HEK293T (cell line): ENCODE data around the gene SORD.

Source experiments
- CTCF ChIA-PET: fragments of 350-600 bp; formaldehyde crosslinking; extraction: SDS; loops from one replicate; lab custom pipeline; 2021; ENCODE audit warnings: antibody characterized with exemption, inconsistent platforms; lab: Yijun Ruan, JAX
- POLR2A ChIA-PET: fragments of 350-600 bp; formaldehyde crosslinking; extraction: SDS; loops from one replicate; lab custom pipeline; 2020; ENCODE audit warnings: antibody characterized with exemption, inconsistent platforms; lab: Yijun Ruan, JAX
- DNase-seq: peaks from one replicate; pipeline ENCODE4 v3.0.0; 2012; ENCODE audit warnings: mixed read lengths; ENCODE audit errors: extremely low spot score
- ARNT ChIP-seq: fragments of 450-650 bp; IDR thresholded peaks from 2 replicates; pipeline ENCODE4 v1.6.1; 2017; ENCODE audit warnings: mild to moderate bottlenecking
- BHLHE40 ChIP-seq: fragments of 450-650 bp; IDR thresholded peaks from 2 replicates; pipeline ENCODE4 v1.6.1; 2016; ENCODE audit warnings: mild to moderate bottlenecking, moderate library complexity, borderline replicate concordance
- CTBP1 ChIP-seq: fragments of 450-650 bp; IDR thresholded peaks from 2 replicates; pipeline ENCODE4 v1.6.1; 2016; ENCODE audit warnings: borderline replicate concordance
- ELF4 ChIP-seq: fragments of 450-650 bp; IDR thresholded peaks from 2 replicates; pipeline ENCODE4 v1.6.1; 2017; ENCODE audit warnings: antibody characterized with exemption
- FOXA1 ChIP-seq: fragments of 450-650 bp; IDR thresholded peaks from 2 replicates; pipeline ENCODE4 v1.6.1; 2016; ENCODE audit warnings: mild to moderate bottlenecking
- FOXK2 ChIP-seq: fragments of 450-650 bp; IDR thresholded peaks from 2 replicates; pipeline ENCODE4 v1.6.1; 2016; ENCODE audit warnings: mild to moderate bottlenecking
- FOXM1 ChIP-seq: fragments of 450-650 bp; IDR thresholded peaks from 2 replicates; pipeline ENCODE4 v1.6.1; 2017; ENCODE audit warnings: mild to moderate bottlenecking, borderline replicate concordance
- HDGF ChIP-seq: fragments of 450-650 bp; IDR thresholded peaks from 2 replicates; pipeline ENCODE4 v1.6.1; 2017; ENCODE audit warnings: antibody characterized with exemption, borderline replicate concordance
- L3MBTL2 ChIP-seq: fragments of 450-650 bp; conservative IDR thresholded peaks from 2 replicates; pipeline ENCODE4 v1.6.1; 2016; ENCODE audit warnings: mild to moderate bottlenecking
- LEF1 ChIP-seq: fragments of 450-650 bp; IDR thresholded peaks from 2 replicates; pipeline ENCODE4 v1.6.1; 2017; ENCODE audit warnings: mild to moderate bottlenecking, borderline replicate concordance
- NFRKB ChIP-seq: fragments of 450-650 bp; IDR thresholded peaks from 2 replicates; pipeline ENCODE4 v1.6.1; 2016; ENCODE audit warnings: mild to moderate bottlenecking, moderate library complexity
- SP1 ChIP-seq: fragments of 450-650 bp; IDR thresholded peaks from 2 replicates; pipeline ENCODE4 v1.6.1; 2017
- SUZ12 ChIP-seq: fragments of 450-650 bp; IDR thresholded peaks from 2 replicates; pipeline ENCODE4 v1.6.1; 2016; ENCODE audit warnings: mild to moderate bottlenecking
- TARDBP ChIP-seq: fragments of 450-650 bp; IDR thresholded peaks from 2 replicates; pipeline ENCODE4 v1.6.1; 2016
- ZNF384 ChIP-seq: fragments of 450-650 bp; IDR thresholded peaks from 2 replicates; pipeline ENCODE4 v1.6.1; 2016
- TF ChIP-seq, protein P1 (sequence below): fragments of 450-650 bp; IDR thresholded peaks from 2 replicates; pipeline ENCODE4 v1.6.1; 2016

Gene SORD

DNA sequence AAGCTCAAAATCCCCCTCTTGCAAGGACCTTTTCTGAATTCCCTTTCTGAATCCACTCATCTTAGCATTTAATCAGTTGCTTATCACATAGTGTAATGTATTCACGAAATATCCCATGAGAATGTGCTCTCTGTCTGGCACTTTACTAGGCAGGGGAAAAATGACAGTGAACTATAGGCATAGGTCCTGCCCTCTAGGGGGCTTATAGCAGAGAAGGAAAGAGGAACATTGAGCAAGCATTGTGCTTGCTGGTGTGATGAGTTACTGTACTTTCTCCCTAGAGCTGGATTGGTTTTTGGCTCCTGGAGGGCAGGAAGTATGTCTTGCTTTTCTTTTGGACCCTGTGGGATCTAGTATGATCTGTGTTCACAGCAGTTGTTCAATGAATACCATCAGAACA, 64.5 kb downstream of the SORD start:
- no peak for DNase-seq
- POLR2A ChIA-PET: no interaction called here
- TF ChIP-seq ELF4: no peak
- TF ChIP-seq, protein P1, sequence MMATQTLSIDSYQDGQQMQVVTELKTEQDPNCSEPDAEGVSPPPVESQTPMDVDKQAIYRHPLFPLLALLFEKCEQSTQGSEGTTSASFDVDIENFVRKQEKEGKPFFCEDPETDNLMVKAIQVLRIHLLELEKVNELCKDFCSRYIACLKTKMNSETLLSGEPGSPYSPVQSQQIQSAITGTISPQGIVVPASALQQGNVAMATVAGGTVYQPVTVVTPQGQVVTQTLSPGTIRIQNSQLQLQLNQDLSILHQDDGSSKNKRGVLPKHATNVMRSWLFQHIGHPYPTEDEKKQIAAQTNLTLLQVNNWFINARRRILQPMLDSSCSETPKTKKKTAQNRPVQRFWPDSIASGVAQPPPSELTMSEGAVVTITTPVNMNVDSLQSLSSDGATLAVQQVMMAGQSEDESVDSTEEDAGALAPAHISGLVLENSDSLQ: no peak
- no peak for TF ChIP-seq SP1
- no peak for TF ChIP-seq SUZ12
- no peak for TF ChIP-seq BHLHE40
- TF ChIP-seq FOXK2: no peak
- no peak for TF ChIP-seq NFRKB
- TF ChIP-seq FOXA1: no peak
- TF ChIP-seq HDGF: no peak
- TF ChIP-seq FOXM1: no peak
- TF ChIP-seq CTBP1: no peak
- CTCF ChIA-PET: interaction anchor here (2.0 kb wide), 1 partner anchor 31 kb away, joined by 11 read pairs; no protein-coding TSS in a partner anchor

DNA sequence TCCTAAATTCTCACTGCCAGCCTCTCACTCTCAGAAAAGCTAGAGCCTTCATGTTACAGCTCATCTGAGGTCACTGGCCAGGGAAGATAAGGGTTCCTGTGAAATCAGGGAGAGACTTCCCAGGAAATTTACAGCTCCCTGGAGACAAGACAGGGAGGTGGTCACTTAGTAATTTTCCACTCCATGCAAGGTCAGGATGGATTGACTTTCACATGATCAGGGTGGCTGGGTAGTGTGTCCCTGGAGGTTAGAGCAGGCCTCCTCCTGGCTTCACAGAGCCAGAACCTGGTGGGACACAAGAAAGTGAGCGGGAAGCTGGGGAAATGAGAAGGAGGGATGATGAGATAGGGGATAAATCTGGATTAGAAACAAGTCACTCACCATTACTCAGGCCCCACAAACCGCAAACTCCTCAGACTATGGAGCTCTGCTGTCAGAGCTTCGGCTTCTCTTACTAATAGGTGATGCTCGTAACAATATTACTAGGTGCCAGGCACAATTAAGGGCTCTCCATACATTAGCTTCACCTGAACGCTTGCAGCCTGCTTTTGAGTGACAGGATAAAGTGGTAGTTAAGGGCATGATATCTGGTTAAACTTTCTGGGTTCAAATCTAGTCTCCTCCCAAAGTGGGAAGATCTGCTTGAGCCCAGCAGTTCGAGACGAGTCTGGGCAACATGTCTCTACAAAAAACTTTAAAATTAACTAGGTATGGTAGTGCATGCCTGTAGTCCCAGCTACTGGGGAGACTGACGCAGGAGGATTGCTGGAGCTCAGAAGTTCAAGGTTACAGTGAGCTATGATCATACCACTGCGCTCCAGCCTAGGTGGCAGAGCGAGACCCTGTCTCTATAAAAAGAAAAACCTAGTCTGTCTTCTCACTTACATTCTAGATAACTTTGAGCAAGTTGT, 66.1 kb downstream of the SORD start:
- peak; percentile 14 for DNase-seq
- TF ChIP-seq ELF4: no peak
- TF ChIP-seq, protein P1: peak; percentile 27; the same call in 1 of the 2 replicates
- TF ChIP-seq SUZ12: no peak
- POLR2A ChIA-PET: interaction anchor here (0.9 kb wide), 1 partner anchor 29 kb away, joined by 3 read pairs; no protein-coding TSS in a partner anchor
- CTCF ChIA-PET: interaction anchor here (2.0 kb wide), 1 partner anchor 29 kb away, joined by 11 read pairs; no protein-coding TSS in a partner anchor

DNA sequence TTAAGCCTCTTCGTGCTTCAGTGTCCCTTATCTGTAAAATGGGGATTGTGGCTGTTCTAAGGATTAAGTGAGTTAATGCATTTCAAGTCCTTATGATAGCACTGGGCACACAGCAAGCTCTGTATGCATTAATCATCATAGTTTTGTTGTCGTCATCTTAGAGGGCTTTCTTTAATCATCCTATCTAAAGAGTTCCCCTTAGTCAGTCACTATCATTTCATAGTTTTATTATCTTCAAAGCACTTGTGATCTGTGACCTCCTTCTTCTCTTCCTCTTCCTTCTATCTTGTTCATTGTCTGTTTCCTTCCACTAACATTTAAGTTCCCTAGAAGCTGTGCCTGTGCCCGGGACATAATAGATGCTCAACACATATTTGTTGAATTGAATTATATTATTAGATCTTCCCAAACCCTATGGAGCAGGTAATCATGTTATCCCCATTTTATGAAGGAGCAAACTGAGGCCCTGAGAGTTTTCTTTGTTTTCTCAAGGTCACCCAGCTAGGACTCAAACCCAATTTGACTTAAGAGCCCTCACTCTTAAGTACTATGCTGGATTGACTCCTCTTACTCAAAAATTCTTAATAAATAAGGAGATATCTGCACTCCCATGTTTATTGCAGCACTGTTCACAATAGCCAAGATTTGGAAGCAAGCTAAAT, 66.8 kb downstream of the SORD start:
- ChIA-PET POLR2A (no interaction called here), CTCF (interaction anchor here (2.0 kb wide), 1 partner anchor 28 kb away, joined by 11 read pairs; no protein-coding TSS in a partner anchor)
- no peak for TF ChIP-seq L3MBTL2
- TF ChIP-seq FOXM1: no peak
- no peak for TF ChIP-seq TARDBP
- no peak for TF ChIP-seq HDGF
- no peak for TF ChIP-seq FOXA1
- TF ChIP-seq ARNT: no peak
- no peak for TF ChIP-seq ZNF384
- DNase-seq: no peak

DNA sequence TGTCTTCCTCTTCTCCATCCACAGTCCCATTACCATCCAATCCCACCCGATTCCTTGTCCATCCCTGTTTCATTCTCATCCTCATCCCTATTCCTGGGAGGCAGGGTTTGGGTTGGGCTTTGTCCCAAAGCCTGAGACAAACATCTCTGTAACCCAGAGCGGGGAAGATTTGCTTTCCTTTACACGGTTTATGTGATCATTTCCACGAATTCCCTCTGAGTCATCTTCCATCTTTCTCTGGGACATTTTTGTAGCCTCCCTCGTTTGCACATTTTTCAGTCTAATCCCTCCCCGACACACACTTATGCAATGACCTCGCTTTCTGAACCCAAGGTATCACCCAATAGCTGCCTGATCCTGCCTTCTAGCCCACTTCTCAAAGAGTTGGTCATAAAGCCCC, 68.2 kb downstream of the SORD start:
- TF ChIP-seq ELF4 (no peak), FOXK2 (no peak), ZNF384 (no peak), ARNT (no peak), FOXA1 (no peak)
- POLR2A ChIA-PET: no interaction called here
- CTCF ChIA-PET: no interaction called here
- DNase-seq: no peak

DNA sequence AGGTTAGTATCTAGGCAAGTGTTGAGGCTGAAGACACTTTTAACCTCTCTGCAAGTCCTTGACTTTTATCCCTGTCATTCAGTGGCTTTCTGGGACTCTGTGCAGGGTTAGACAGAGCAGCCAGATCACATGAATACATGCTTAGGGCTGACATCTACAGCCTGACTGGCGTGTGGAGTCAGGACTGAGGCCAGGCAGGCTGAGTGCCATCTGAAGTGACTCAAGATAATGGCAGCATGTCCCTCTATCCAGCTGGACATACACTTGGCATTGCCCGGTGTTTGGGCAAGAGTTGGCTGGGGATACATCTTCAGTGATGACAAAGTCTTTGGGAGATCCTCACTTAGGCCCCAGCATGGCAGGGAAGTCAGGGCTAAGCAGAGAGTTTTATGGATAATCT, 68.6 kb downstream of the SORD start:
- TF ChIP-seq HDGF: no peak
- TF ChIP-seq NFRKB: no peak
- TF ChIP-seq FOXM1: no peak
- no peak for TF ChIP-seq ELF4
- TF ChIP-seq LEF1: no peak
- TF ChIP-seq L3MBTL2: no peak
- TF ChIP-seq SUZ12: no peak
- no peak for TF ChIP-seq FOXK2
- ChIA-PET CTCF (no interaction called here), POLR2A (no interaction called here)
- DNase-seq: no peak

DNA sequence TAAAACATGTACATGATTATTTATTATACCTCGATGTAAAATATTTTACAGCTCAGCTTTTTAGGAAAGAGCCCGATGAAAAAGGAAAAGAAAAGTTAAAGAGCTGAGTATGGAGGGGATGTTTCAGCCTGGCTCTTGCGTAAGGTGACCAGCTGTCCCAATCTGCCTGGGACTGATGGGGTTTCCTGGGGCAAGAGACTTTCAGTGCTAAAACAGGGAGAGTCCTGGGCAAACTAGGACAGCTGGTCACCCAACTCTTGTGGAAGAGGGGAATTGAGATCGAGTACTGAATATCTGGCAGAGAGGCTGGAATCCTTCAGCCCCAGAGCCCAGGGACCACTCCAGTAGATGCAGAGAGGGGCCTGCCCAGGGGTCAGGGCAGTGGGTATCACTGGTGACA, 70.0 kb downstream of the SORD start:
- ChIA-PET POLR2A (no interaction called here), CTCF (no interaction called here)
- TF ChIP-seq HDGF: no peak
- no peak for TF ChIP-seq TARDBP
- no peak for TF ChIP-seq LEF1
- no peak for TF ChIP-seq FOXM1
- no peak for TF ChIP-seq CTBP1
- no peak for DNase-seq

DNA sequence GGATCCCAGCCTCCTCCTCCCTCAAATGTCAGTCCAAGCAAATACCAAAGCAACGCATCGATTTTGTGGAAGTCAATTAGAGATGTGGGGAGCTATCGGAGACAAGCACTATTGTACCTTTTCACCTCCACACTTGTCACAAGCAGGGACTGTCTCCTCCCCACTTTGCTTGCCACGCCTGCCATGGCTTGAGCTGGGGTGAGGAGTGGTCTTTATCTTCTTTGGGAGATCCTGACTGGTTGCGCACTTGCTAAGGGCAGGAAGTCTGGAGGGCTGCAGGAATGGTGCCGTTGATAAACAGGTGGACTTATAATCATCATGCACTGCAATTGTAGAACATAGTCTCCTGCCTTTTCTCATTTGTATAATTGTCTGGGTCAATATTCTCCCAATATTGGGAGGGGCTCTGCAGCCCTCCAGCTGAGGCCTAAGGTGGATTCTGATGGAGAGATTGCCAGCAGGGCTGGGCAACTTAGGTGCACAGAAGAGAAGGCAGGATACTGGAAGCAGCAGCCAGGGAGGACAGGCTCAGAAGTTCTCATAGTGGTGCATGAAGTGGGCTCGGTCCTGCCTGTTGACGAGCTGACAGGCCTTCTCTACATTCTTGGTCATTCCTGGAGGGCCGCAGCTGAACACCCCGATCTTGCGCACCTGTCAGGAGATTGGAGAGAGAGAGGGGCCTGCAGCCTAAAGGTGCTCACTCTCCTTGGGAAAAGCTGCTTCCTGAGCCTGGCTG, 70.8 kb downstream of the SORD start:
- DNase-seq: no peak
- TF ChIP-seq L3MBTL2 (no peak), BHLHE40 (no peak)
- TF ChIP-seq, protein P1: no peak
- POLR2A ChIA-PET: no interaction called here
- CTCF ChIA-PET: no interaction called here
